ENCODE results near the gene NCAPH2. TPM values are rescaled to one million over a fixed set of nuclear protein-coding genes. Genes with fewer than 3 reads are reported as not detected.

The NCAPH2 gene
- total and polyA plus RNA-seq, 7 donors = 19.2 to 26.3 (median 22.0) TPM

- 60 to 69% (median 66%) methylated on average over 17 to 25 of the region's 25 CpGs for WGBS, 3 donors
- DNase-seq (peak; percentile 52 to 76), ATAC-seq (peak in 1 of 4 donors; percentile 18)
- Histone ChIP-seq H3K4me1 (peaks cover 50% of the 10 kb centered on the region), H3K36me3 (ENCODE audit: insufficient read depth in 1 of 2, low read depth in 1 of 2) (peaks cover 0 to 31% of the 10 kb centered on the region in 2 donors), H3K27ac (no peak overlapping the region), H3K9me3 (no peaks in the 10 kb centered on the region), H3K27me3 (ENCODE audit: insufficient read depth in 3 of 3, low read length in 2 of 3) (no peaks in the 10 kb centered on the region), H3K4me3 (no peak overlapping the region)
- no peak for TF ChIP-seq CTCF (IDR thresholded peaks at IDR 0.05)
- intact Hi-C loops (cut with DNase I) = no loop called here
Measured at GRCh38 chr22:50469377-50470305, 38.4 kb upstream of the NCAPH2 start.

- TF ChIP-seq CTCF (IDR thresholded peaks at IDR 0.05) = no peak
- WGBS, 3 donors = 40 to 56% (median 54%) methylated on average over 6 of the region's 6 CpGs
- H3K4me3 ChIP-seq = no peak overlapping the region
- H3K9me3 ChIP-seq = no peaks in the 10 kb centered on the region
- DNase-seq (no peak), ATAC-seq (no peak)
- intact Hi-C loops (cut with DNase I) = no loop called here
- H3K36me3 ChIP-seq (ENCODE audit: insufficient read depth in 1 of 2, low read depth in 1 of 2) = peaks cover 0 to 22% of the 10 kb centered on the region in 2 donors
- H3K27me3 ChIP-seq (ENCODE audit: insufficient read depth in 3 of 3, low read length in 2 of 3) = no peaks in the 10 kb centered on the region
- peaks cover 50% of the 10 kb centered on the region for H3K4me1 ChIP-seq
- no peak overlapping the region for H3K27ac ChIP-seq
Measured at GRCh38 chr22:50470491-50470890, 37.5 kb upstream of the NCAPH2 start.

- no peak for ATAC-seq
- intact Hi-C loops (cut with DNase I) = no loop called here
- no peak for DNase-seq
- 52 to 78% (median 60%) methylated on average over 18 to 21 of the region's 21 CpGs for WGBS, 3 donors
- H3K9me3 ChIP-seq = no peaks in the 10 kb centered on the region
- H3K27ac ChIP-seq = no peak overlapping the region
- no peak overlapping the region for H3K4me3 ChIP-seq
- H3K27me3 ChIP-seq (ENCODE audit: insufficient read depth in 3 of 3, low read length in 2 of 3) = no peaks in the 10 kb centered on the region
- H3K4me1 ChIP-seq = peaks cover 50% of the 10 kb centered on the region
- peaks cover 0 to 14% of the 10 kb centered on the region in 2 donors for H3K36me3 ChIP-seq (ENCODE audit: insufficient read depth in 1 of 2, low read depth in 1 of 2)
- no peak for TF ChIP-seq CTCF (IDR thresholded peaks at IDR 0.05)
Measured at GRCh38 chr22:50471197-50471847, 36.7 kb upstream of the NCAPH2 start.

GRCh38 chr22:50471962-50472361, 36.1 kb upstream of the NCAPH2 start:
- DNase-seq (no peak), ATAC-seq (no peak)
- H3K27ac ChIP-seq = no peak overlapping the region
- intact Hi-C loops (cut with DNase I) = no loop called here
- no peak overlapping the region for H3K4me3 ChIP-seq
- no peaks in the 10 kb centered on the region for H3K27me3 ChIP-seq (ENCODE audit: insufficient read depth in 3 of 3, low read length in 2 of 3)
- 76 to 85% (median 82%) methylated on average over 5 of the region's 5 CpGs for whole genome bisulfite sequencing, 3 donors
- H3K4me1 ChIP-seq = peaks cover 50% of the 10 kb centered on the region
- TF ChIP-seq CTCF (IDR thresholded peaks at IDR 0.05) = no peak
- peaks cover 0 to 8% of the 10 kb centered on the region in 2 donors for H3K36me3 ChIP-seq (ENCODE audit: insufficient read depth in 1 of 2, low read depth in 1 of 2)
- no peaks in the 10 kb centered on the region for H3K9me3 ChIP-seq

Data from psoas muscle (tissue), 8 donors.